T-cell (primary cell): ENCODE results near the gene PLCB4. TPM values are rescaled to one million over a fixed set of nuclear protein-coding genes. Genes with fewer than 3 reads are reported as not detected.

Source experiments
- ATAC-seq, 4 experiments: fragments of 200-7000 bp in 3 of 4; fragments of 150-1000 bp in 1 of 4; cut with Tn5 transposase; replicated peaks in 1 of 4; 1 replicate in 3 of 4; 2 replicates in 1 of 4; pipeline ENCODE4 v1.10.0; 2021; ENCODE audit warnings: moderate library complexity in 3 of 4, mild to moderate bottlenecking in 2 of 4, moderate number of reproducible peaks in 1 of 4
- CTCF ChIA-PET, 2 donors: fragments of 300-600 bp; sonication (Branson Sonifier 250); formaldehyde crosslinking; loops; one replicate each; lab custom pipeline; 2022; ENCODE audit warnings: antibody characterized with exemption in 2 of 2; lab: Charles Lee
- POLR2A ChIA-PET, 2 donors: fragments of 300-600 bp; sonication (Branson Sonifier 250); formaldehyde crosslinking; loops; one replicate each; lab custom pipeline; 2022; ENCODE audit warnings: antibody characterized with exemption in 2 of 2; lab: Charles Lee
- DNase-seq, 35 experiments: peaks; one replicate each; pipeline versions ENCODE4 v3.0.0 to v3.0.0-alpha.2; 2013 to 2023
- H3K27ac ChIP-seq: one replicate; pipeline ENCODE4 v1.5.1; 2013; ENCODE audit warnings: low read length
- H3K27me3 ChIP-seq, 2 experiments: replicated peaks in 1 of 2; 1 replicate in 1 of 2; 2 replicates in 1 of 2; pipeline versions ENCODE4 v1.6.1 to v1.7.0; 2013; ENCODE audit warnings: low read length in 1 of 2, mixed read lengths in 1 of 2; ENCODE audit not compliant: control insufficient read depth in 2 of 2, insufficient read depth in 2 of 2; ENCODE audit errors: extremely low read depth in 1 of 2
- H3K36me3 ChIP-seq, 2 donors: 1 replicate in 1 of 2; 2 replicates in 1 of 2; pipeline versions ENCODE4 v1.6.1 to v1.7.0; 2013; ENCODE audit warnings: low read length in 1 of 2; ENCODE audit not compliant: control insufficient read depth in 2 of 2, insufficient read depth in 1 of 2; ENCODE audit errors: extremely low read depth in 1 of 2
- H3K4me1 ChIP-seq, 2 experiments: 1 replicate in 1 of 2; 2 replicates in 1 of 2; pipeline versions ENCODE4 v1.6.1 to v1.7.0; 2013; ENCODE audit warnings: low read length in 2 of 2, mixed read lengths in 1 of 2; ENCODE audit not compliant: insufficient read depth in 2 of 2, control insufficient read depth in 1 of 2; ENCODE audit errors: extremely low read depth in 1 of 2
- H3K4me3 ChIP-seq, 2 donors: 1 replicate in 1 of 2; 2 replicates in 1 of 2; pipeline versions ENCODE4 v1.5.1 to v1.7.0; 2013; ENCODE audit warnings: mild to moderate bottlenecking in 2 of 2, low read length in 1 of 2, moderate library complexity in 1 of 2; ENCODE audit not compliant: control insufficient read depth in 1 of 2; ENCODE audit errors: extremely low read depth in 1 of 2
- H3K9me3 ChIP-seq: 2 replicates; pipeline ENCODE4 v1.7.0; 2013
- H3K27ac Mint-ChIP-seq, 2 donors: one replicate each; pipeline ENCODE4 v1.8.0; 2020 to 2021; ENCODE audit warnings: mild to moderate bottlenecking in 2 of 2, mixed read lengths in 2 of 2
- H3K27me3 Mint-ChIP-seq, 2 donors: one replicate each; pipeline ENCODE4 v1.8.0; 2021 to 2022; ENCODE audit warnings: mixed read lengths in 2 of 2
- H3K36me3 Mint-ChIP-seq: one replicate; pipeline ENCODE4 v1.8.0; 2021; ENCODE audit warnings: mixed read lengths
- H3K4me1 Mint-ChIP-seq, 3 donors: one replicate each; pipeline ENCODE4 v1.8.0; 2020 to 2022; ENCODE audit warnings: mixed read lengths in 3 of 3, mild to moderate bottlenecking in 1 of 3
- H3K4me3 Mint-ChIP-seq, 3 donors: one replicate each; pipeline ENCODE4 v1.8.0; 2020 to 2022; ENCODE audit warnings: mild to moderate bottlenecking in 3 of 3, mixed read lengths in 3 of 3, moderate library complexity in 3 of 3
- H3K9me3 Mint-ChIP-seq, 3 donors: one replicate each; pipeline ENCODE4 v1.8.0; 2020 to 2022; ENCODE audit warnings: mixed read lengths in 3 of 3
- WGBS: methylation state at CpG from one replicate; pipeline ENCODE4 v1.1.5; 2013; ENCODE audit warnings: missing lambda C conversion rate; ENCODE audit not compliant: insufficient coverage; 5-methylcytosine and 5-hydroxymethylcytosine counted together
- total RNA-seq, 35 experiments: library from RNA in 6 of 35; stranded (reverse) in 6 of 35; fragments of 120-200 nt in 1 of 35; gene quantifications; one replicate each; pipeline versions ENCODE4 v1.2.1 to v1.2.4 and lab custom pipeline; 2013 to 2026

Gene PLCB4
- total RNA-seq, 5 donors from 2014 or later (not counting 1 experiment from before 2014, with no cell fraction given) = 0.06 to 0.07 TPM; not detected in 3

DNA sequence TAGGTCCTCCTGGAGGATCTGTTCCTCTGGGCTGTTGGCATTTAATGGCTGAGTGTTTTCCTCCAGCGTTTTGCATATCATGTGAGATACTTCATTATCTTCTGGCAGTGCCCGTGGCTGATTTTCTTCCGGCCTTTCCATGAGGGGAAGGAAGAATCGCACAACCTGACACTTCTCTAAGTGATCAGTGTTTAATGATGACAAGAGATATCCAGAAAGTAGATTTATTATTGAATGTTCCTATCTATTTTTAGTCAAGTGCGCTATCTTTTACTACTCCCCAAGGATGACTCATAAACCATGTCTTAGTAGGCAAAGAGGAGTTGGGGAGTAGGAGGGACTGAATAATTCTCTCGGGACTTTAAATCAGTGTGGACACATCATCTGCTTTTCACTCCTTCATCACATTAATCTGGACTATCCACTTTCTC, 149.7 kb downstream of the PLCB4 start:
- no peaks in the 10 kb centered on the region for H3K36me3 ChIP-seq
- H3K4me3 ChIP-seq = no peak overlapping the region
- ChIA-PET POLR2A (no interaction called here), CTCF (no interaction called here)
- ATAC-seq (no peak), DNase-seq (no peak)
- H3K27ac Mint-ChIP-seq = no peak overlapping the region
- H3K4me3 Mint-ChIP-seq = no peak overlapping the region
- no peaks in the 10 kb centered on the region for H3K36me3 Mint-ChIP-seq
- H3K9me3 ChIP-seq = no peaks in the 10 kb centered on the region
- no peaks in the 10 kb centered on the region for H3K27me3 Mint-ChIP-seq
- no CpG with 5 or more reads among the region's 6 CpGs for WGBS
- peaks cover 0 to 6% (median 4%) of the 10 kb centered on the region in 3 donors for H3K9me3 Mint-ChIP-seq
- H3K27me3 ChIP-seq = no peaks in the 10 kb centered on the region
- H3K27ac ChIP-seq = no peak overlapping the region
- no peaks in the 10 kb centered on the region for H3K4me1 Mint-ChIP-seq
- H3K4me1 ChIP-seq = no peaks in the 10 kb centered on the region

DNA sequence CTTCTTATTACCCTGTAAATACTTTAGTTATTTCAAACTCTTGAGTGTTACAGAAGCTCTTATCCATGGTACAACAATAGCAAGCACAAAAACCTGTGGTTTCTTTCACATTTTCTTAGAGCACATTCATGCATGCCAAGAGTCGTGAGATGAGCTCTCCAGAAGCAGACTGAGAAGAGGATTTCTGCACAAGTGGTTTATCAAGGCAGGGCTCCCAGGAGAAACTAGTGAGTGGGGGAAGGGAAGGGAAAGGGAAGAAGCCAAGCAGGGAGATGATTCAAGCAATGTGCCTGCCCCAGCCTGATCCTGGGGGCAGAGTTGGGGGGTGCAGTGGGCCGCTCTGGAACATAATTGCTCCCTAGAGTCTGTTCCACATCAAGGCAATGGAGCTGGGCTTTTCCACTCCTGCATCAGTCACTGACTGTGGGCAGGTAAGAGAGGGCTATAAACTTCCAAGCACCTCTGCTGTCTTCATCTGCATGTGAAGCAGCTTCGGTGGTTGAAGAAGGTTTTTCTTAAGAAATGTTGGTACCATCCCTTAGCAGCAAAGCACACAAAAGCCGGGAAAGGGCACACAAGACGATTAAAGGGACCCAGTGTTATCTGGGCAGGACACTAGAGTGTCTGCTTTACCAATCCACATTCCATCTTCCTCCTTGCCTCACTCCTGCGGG, 152.1 kb downstream of the PLCB4 start:
- no peaks in the 10 kb centered on the region for H3K9me3 ChIP-seq
- no peak overlapping the region for H3K27ac ChIP-seq
- no peaks in the 10 kb centered on the region for H3K4me1 Mint-ChIP-seq
- ATAC-seq (no peak), DNase-seq (no peak)
- H3K27me3 Mint-ChIP-seq = no peaks in the 10 kb centered on the region
- 100% methylated on average over 1 of the region's 6 CpGs for WGBS
- no peak overlapping the region for H3K27ac Mint-ChIP-seq
- ChIA-PET CTCF (no interaction called here), POLR2A (no interaction called here)
- H3K4me3 ChIP-seq = no peak overlapping the region
- H3K4me3 Mint-ChIP-seq = no peak overlapping the region
- H3K36me3 Mint-ChIP-seq = no peaks in the 10 kb centered on the region
- H3K4me1 ChIP-seq = no peaks in the 10 kb centered on the region
- no peaks in the 10 kb centered on the region for H3K27me3 ChIP-seq
- peaks cover 0 to 11% (median 6%) of the 10 kb centered on the region in 3 donors for H3K9me3 Mint-ChIP-seq
- H3K36me3 ChIP-seq = no peaks in the 10 kb centered on the region

DNA sequence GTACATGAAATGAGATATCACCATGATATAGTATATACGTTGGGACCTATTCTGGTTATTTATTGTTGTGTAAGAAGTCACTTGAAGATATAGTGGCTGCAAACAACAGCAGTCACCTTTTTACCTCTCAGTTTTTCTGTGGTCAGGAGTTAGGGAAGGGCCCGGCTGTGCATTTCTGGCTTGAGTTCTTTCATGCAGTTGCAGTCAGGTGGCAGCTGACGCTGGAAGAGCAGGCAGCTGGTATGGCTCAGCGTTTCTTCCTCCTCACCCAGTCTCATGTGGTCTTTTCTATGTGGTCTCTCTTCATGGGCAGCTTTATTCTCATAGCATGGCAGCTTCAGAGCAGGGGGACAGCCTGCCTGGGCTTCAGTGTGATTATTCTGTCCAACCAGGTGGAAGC, 154.4 kb downstream of the PLCB4 start:
- no peaks in the 10 kb centered on the region for H3K27me3 ChIP-seq
- Mint-ChIP-seq H3K4me3 (no peak overlapping the region), H3K36me3 (no peaks in the 10 kb centered on the region), H3K9me3 (peaks cover 0 to 16% (median 6%) of the 10 kb centered on the region in 3 donors), H3K27me3 (no peaks in the 10 kb centered on the region), H3K4me1 (no peaks in the 10 kb centered on the region), H3K27ac (no peak overlapping the region)
- POLR2A ChIA-PET = no interaction called here
- CTCF ChIA-PET = no interaction called here
- H3K9me3 ChIP-seq = no peaks in the 10 kb centered on the region
- H3K27ac ChIP-seq = no peak overlapping the region
- DNase-seq = no peak
- H3K4me1 ChIP-seq = no peaks in the 10 kb centered on the region
- H3K36me3 ChIP-seq = no peaks in the 10 kb centered on the region
- 20% methylated on average over 1 of the region's 4 CpGs for WGBS
- ATAC-seq = no peak
- H3K4me3 ChIP-seq = no peak overlapping the region

DNA sequence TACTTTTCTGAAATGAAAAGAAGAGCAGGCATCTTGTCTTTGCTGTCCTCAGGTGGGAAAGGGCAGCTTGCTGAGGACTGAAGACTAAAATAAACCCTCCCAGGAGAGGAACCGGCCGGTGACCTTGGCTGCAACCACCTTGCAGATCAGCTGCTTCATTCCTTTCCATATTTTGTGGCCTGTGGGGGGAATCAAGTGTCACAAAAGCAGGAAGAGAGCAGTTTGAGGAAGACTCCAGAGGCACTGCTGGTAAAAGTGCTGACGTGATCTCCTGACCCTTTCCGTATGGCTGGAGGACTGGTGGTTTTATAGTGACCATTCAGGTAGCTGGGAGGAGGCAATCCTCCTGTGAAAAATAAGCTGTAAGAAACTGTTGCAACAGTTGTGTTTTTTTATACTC, 157.0 kb downstream of the PLCB4 start:
- Histone ChIP-seq H3K27me3 (no peaks in the 10 kb centered on the region), H3K9me3 (no peaks in the 10 kb centered on the region), H3K27ac (no peak overlapping the region), H3K36me3 (no peaks in the 10 kb centered on the region), H3K4me1 (no peaks in the 10 kb centered on the region), H3K4me3 (no peak overlapping the region)
- no peaks in the 10 kb centered on the region for H3K36me3 Mint-ChIP-seq
- ChIA-PET CTCF (no interaction called here), POLR2A (no interaction called here)
- DNase-seq (no peak), ATAC-seq (no peak)
- H3K4me3 Mint-ChIP-seq = no peak overlapping the region
- H3K27me3 Mint-ChIP-seq = no peaks in the 10 kb centered on the region
- WGBS = no CpG with 5 or more reads among the region's 4 CpGs
- H3K27ac Mint-ChIP-seq = no peak overlapping the region
- H3K9me3 Mint-ChIP-seq = peaks cover 0 to 16% (median 4%) of the 10 kb centered on the region in 3 donors
- no peaks in the 10 kb centered on the region for H3K4me1 Mint-ChIP-seq

DNA sequence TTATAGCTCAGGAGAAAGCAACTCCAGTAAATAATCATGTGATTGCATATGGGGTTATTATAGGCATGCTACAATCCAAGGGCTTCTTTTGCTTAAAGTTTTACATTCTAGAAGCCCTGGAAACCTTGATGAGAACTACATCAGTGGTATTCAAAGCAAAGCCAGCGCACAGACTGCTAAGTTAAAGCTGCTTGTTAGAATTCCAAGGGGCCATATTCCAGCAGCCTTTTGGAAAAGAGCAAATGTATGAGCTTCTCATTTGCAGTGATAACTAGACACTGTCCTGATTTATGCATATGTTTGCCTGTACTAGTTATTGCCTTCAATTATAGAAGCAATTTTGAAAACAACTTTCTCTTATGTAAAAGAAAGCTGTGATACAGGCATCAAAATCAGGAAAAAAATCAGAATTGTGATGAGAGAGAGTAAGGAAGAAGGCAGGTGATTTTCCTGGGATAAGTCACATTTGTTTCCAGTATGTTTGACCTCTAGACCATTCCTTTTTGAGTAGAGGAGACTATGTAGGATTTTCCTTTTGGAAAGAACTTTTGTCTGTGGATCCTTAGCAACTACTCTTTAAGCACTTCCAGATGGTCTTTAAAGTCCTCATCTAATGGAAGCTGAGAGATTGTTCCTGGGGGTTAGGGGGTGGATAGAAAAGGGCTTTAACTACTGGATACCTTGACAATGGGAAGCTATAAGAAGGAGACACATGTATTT, 159.2 kb downstream of the PLCB4 start:
- no peaks in the 10 kb centered on the region for H3K36me3 Mint-ChIP-seq
- no peaks in the 10 kb centered on the region for H3K36me3 ChIP-seq
- H3K27ac Mint-ChIP-seq = no peak overlapping the region
- no peak overlapping the region for H3K27ac ChIP-seq
- ChIA-PET POLR2A (no interaction called here), CTCF (no interaction called here)
- no peaks in the 10 kb centered on the region for H3K27me3 Mint-ChIP-seq
- no peak for ATAC-seq
- H3K9me3 ChIP-seq = no peaks in the 10 kb centered on the region
- no peak for DNase-seq
- no peaks in the 10 kb centered on the region for H3K4me1 ChIP-seq
- WGBS = 100% methylated on average over 1 of the region's 1 CpG
- H3K4me3 Mint-ChIP-seq = no peak overlapping the region
- no peak overlapping the region for H3K4me3 ChIP-seq
- H3K4me1 Mint-ChIP-seq = no peaks in the 10 kb centered on the region
- peaks cover 0 to 12% (median 0%) of the 10 kb centered on the region in 3 donors for H3K9me3 Mint-ChIP-seq
- H3K27me3 ChIP-seq = no peaks in the 10 kb centered on the region

DNA sequence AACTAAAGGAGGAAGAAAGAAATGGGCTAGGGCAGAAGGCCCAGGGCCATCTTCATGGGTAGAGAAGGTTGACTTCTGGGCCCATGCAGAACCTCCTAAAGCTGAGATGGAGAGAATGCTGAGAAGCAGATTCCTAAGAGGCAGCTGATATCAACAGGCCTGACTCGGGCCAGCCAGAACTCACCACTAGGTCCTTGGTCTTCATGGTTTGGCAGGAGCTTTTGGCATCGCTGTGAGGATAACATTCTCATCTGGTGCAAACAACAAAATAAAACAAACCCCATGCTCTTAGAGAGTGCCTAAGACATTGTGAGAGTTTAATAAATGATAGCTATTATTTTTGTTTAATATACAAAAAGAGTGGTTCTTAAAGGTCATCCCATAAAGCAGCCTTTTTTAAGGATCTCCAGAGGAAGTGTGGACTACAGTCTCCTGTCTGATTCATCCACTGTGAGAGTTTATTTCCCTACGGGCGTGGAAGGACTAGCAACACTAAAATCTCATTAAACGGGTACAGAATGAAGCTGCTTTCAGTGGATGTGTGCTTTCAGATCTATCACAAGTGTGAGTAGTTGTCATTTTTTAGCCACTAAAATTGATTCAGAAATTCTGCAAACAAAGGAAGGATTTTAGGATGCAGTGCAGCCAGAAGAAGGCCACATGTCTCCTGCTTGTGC, 160.0 kb downstream of the PLCB4 start:
- no peak overlapping the region for H3K27ac ChIP-seq
- no peaks in the 10 kb centered on the region for H3K4me1 Mint-ChIP-seq
- WGBS = no CpG with 5 or more reads among the region's 5 CpGs
- no peaks in the 10 kb centered on the region for H3K9me3 ChIP-seq
- H3K4me1 ChIP-seq = no peaks in the 10 kb centered on the region
- no peaks in the 10 kb centered on the region for H3K36me3 ChIP-seq
- H3K27ac Mint-ChIP-seq = no peak overlapping the region
- H3K4me3 ChIP-seq = no peak overlapping the region
- H3K27me3 Mint-ChIP-seq = no peaks in the 10 kb centered on the region
- ChIA-PET CTCF (no interaction called here), POLR2A (no interaction called here)
- no peak for ATAC-seq
- no peaks in the 10 kb centered on the region for H3K36me3 Mint-ChIP-seq
- DNase-seq = no peak
- no peaks in the 10 kb centered on the region for H3K27me3 ChIP-seq
- peaks cover 0 to 12% (median 0%) of the 10 kb centered on the region in 3 donors for H3K9me3 Mint-ChIP-seq
- no peak overlapping the region for H3K4me3 Mint-ChIP-seq
